Measurements from ENCODE around the gene TXNDC8.

The TXNDC8 gene

DNA sequence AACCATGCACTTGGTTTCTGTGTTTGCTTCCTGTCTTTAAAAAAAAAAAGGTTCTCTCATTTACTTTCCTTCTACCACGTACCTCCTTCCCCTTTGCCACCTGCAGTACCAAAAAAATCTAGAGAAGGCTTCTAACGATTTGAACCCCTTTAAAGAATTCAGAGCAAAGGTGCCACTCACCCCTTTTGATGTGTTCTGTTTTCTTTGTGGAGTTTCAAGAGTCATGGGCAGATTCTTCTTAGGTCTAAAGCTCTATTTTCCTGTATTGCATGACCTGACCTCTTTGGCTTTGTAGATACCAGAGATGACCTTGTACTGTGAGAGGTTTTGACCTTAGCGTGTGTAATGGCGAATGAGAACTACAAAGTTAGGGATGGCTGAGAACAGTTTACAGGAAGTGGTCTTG lies 29.0 kb downstream of the TXNDC8 start:
- peaks cover 15% of the 10 kb centered on the region for H3K4me1 ChIP-seq (ENCODE audit: low read length)
- H2AFZ ChIP-seq (ENCODE audit: low read depth, low read length): no peak overlapping the region
- H3K79me2 ChIP-seq (ENCODE audit: low read length): no peaks in the 10 kb centered on the region
- H4K20me1 ChIP-seq (ENCODE audit: insufficient read depth, low read length): no peaks in the 10 kb centered on the region
- TF ChIP-seq, protein P1, sequence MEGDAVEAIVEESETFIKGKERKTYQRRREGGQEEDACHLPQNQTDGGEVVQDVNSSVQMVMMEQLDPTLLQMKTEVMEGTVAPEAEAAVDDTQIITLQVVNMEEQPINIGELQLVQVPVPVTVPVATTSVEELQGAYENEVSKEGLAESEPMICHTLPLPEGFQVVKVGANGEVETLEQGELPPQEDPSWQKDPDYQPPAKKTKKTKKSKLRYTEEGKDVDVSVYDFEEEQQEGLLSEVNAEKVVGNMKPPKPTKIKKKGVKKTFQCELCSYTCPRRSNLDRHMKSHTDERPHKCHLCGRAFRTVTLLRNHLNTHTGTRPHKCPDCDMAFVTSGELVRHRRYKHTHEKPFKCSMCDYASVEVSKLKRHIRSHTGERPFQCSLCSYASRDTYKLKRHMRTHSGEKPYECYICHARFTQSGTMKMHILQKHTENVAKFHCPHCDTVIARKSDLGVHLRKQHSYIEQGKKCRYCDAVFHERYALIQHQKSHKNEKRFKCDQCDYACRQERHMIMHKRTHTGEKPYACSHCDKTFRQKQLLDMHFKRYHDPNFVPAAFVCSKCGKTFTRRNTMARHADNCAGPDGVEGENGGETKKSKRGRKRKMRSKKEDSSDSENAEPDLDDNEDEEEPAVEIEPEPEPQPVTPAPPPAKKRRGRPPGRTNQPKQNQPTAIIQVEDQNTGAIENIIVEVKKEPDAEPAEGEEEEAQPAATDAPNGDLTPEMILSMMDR (IDR thresholded peaks at IDR 0.05; ENCODE audit: low read depth, low read length): no peak
- no peak for TF ChIP-seq EZH2phosphoT487 (IDR thresholded peaks at IDR 0.05; ENCODE audit: low read depth)
- H3K27ac ChIP-seq (ENCODE audit: low read length): no peak overlapping the region
- no peak overlapping the region for H3K4me2 ChIP-seq (ENCODE audit: low read length)
- peaks cover 9% of the 10 kb centered on the region; the same call in 1 of the 2 replicates for H3K9me3 ChIP-seq (ENCODE audit: insufficient read depth, low read length)
- no peak overlapping the region for H3K4me3 ChIP-seq (ENCODE audit: low read length)
- H3K9ac ChIP-seq (ENCODE audit: low read length): no peak overlapping the region
- H3K27me3 ChIP-seq (ENCODE audit: low read depth, low read length): no peaks in the 10 kb centered on the region
- peaks cover 10% of the 10 kb centered on the region for H3K36me3 ChIP-seq (replicated peaks; ENCODE audit: low read depth, low read length)

DNA sequence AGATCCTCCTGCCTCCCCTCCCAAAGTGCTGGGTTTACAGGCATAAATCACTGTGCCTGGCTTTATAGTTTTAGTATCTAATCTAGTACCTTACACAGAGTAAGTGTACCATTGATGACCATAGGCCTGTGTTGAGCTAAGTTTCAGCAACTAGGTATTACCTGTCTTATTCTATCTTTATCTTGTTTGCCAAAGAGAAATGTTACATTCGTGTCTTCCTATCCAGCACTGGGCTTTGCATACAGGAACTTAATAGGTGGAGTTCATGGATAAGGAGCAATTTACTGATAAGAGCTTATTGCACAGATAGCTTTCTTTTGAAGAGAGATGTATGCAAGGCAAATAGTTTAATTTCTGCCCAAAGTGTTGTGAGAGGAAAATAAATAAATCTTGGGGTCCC lies 30.5 kb downstream of the TXNDC8 start:
- Histone ChIP-seq H3K27me3 (ENCODE audit: low read depth, low read length) (no peaks in the 10 kb centered on the region), H3K79me2 (ENCODE audit: low read length) (no peaks in the 10 kb centered on the region), H3K4me1 (ENCODE audit: low read length) (peaks cover 15% of the 10 kb centered on the region), H2AFZ (ENCODE audit: low read depth, low read length) (no peak overlapping the region), H3K36me3 (replicated peaks; ENCODE audit: low read depth, low read length) (peaks cover 10% of the 10 kb centered on the region), H3K9me3 (ENCODE audit: insufficient read depth, low read length) (peaks cover 9% of the 10 kb centered on the region; the same call in 1 of the 2 replicates), H4K20me1 (ENCODE audit: insufficient read depth, low read length) (no peaks in the 10 kb centered on the region), H3K4me2 (ENCODE audit: low read length) (no peak overlapping the region), H3K4me3 (ENCODE audit: low read length) (no peak overlapping the region), H3K9ac (ENCODE audit: low read length) (no peak overlapping the region), H3K27ac (ENCODE audit: low read length) (no peak overlapping the region)
- TF ChIP-seq EZH2phosphoT487 (IDR thresholded peaks at IDR 0.05; ENCODE audit: low read depth): no peak
- TF ChIP-seq, protein P1 (IDR thresholded peaks at IDR 0.05; ENCODE audit: low read depth, low read length): no peak

DNA sequence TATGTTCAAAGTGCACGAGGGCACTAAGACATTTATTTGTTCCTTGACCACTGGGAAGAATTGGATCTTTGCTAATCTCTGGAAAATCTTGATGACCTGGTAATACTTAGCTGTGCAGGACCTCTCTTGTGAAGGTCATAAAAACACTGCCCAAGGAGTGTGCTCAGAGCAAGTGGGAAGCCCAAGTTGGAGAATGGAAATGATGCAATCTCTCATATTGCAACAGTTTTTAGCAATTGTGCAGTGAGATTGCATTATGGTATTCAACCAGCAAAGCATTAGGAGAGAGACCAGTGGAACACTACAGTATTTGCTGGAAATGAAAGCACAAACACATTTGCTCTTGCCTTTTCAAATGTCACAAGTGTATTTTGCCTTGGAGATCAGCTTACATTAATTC lies 34.5 kb downstream of the TXNDC8 start:
- Histone ChIP-seq H2AFZ (ENCODE audit: low read depth, low read length) (no peak overlapping the region), H4K20me1 (ENCODE audit: insufficient read depth, low read length) (no peaks in the 10 kb centered on the region), H3K9ac (ENCODE audit: low read length) (no peak overlapping the region), H3K4me1 (ENCODE audit: low read length) (no peaks in the 10 kb centered on the region), H3K9me3 (ENCODE audit: insufficient read depth, low read length) (peaks cover 3% of the 10 kb centered on the region; the same call in 1 of the 2 replicates), H3K27me3 (ENCODE audit: low read depth, low read length) (no peaks in the 10 kb centered on the region), H3K4me2 (ENCODE audit: low read length) (no peak overlapping the region), H3K27ac (ENCODE audit: low read length) (no peak overlapping the region), H3K4me3 (ENCODE audit: low read length) (no peak overlapping the region), H3K79me2 (ENCODE audit: low read length) (no peaks in the 10 kb centered on the region), H3K36me3 (replicated peaks; ENCODE audit: low read depth, low read length) (peaks cover 2% of the 10 kb centered on the region)
- TF ChIP-seq, protein P1 (IDR thresholded peaks at IDR 0.05; ENCODE audit: low read depth, low read length): no peak
- TF ChIP-seq EZH2phosphoT487 (IDR thresholded peaks at IDR 0.05; ENCODE audit: low read depth): no peak

DNA sequence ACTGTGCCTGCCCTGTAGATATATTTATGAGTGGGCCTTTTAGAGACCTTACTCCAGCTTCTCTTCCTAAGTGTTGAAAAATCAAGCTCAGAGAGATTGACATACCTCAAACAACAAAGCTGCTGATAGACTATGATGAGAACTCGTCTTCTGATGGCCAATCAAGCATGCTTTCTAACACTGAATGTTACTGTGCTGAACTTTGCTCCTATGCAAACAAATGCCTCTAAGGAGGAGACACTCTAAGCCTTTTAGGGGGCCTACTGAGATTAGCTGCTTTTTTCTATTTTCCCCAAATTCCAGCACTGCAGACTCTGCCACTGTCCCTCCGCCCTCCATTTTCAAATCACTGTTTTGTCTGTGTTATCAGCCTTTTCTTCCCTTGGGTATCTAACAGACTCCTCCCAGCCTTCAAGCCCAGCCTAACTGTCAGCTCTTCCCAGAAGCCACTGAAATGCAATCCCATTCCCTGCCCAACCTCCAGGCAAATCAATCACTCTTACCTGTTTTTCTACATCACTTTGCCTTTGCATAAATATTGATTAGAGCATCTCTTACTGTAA lies 39.5 kb downstream of the TXNDC8 start:
- TF ChIP-seq, protein P1 (IDR thresholded peaks at IDR 0.05; ENCODE audit: low read depth, low read length): no peak
- no peak for TF ChIP-seq EZH2phosphoT487 (IDR thresholded peaks at IDR 0.05; ENCODE audit: low read depth)
- Histone ChIP-seq H3K9me3 (ENCODE audit: insufficient read depth, low read length) (no peaks in the 10 kb centered on the region), H3K27ac (ENCODE audit: low read length) (no peak overlapping the region), H3K79me2 (ENCODE audit: low read length) (no peaks in the 10 kb centered on the region), H3K4me3 (ENCODE audit: low read length) (no peak overlapping the region), H3K4me1 (ENCODE audit: low read length) (no peaks in the 10 kb centered on the region), H2AFZ (ENCODE audit: low read depth, low read length) (peak overlapping the region; percentile 9; the same call in 1 of the 2 replicates), H3K9ac (ENCODE audit: low read length) (no peak overlapping the region), H3K27me3 (ENCODE audit: low read depth, low read length) (no peaks in the 10 kb centered on the region), H3K4me2 (ENCODE audit: low read length) (no peak overlapping the region), H4K20me1 (ENCODE audit: insufficient read depth, low read length) (no peaks in the 10 kb centered on the region), H3K36me3 (replicated peaks; ENCODE audit: low read depth, low read length) (no peaks in the 10 kb centered on the region)
